Astrocyte (in vitro differentiated cells and primary cell): Measurements from ENCODE around the gene HIRA.
"Not testable (repeated sequence)": the region's sequence is repeated elsewhere in the genome, so short reads cannot be mapped to it uniquely, and the experiment has no call there.

Experiments
- EZH2 ChIP-seq: IDR thresholded peaks from 2 replicates; pipeline ENCODE4 v1.6.1; 2012; ENCODE audit warnings: mild to moderate bottlenecking, low read length, inconsistent platforms; ENCODE audit not compliant: insufficient read depth
- TF ChIP-seq, protein P1 (sequence below): IDR thresholded peaks from 2 replicates; pipeline ENCODE4 v1.5.1; 2011; ENCODE audit warnings: low read depth, mild to moderate bottlenecking, inconsistent platforms, low read length, moderate library complexity; ENCODE audit not compliant: insufficient read depth

DNA sequence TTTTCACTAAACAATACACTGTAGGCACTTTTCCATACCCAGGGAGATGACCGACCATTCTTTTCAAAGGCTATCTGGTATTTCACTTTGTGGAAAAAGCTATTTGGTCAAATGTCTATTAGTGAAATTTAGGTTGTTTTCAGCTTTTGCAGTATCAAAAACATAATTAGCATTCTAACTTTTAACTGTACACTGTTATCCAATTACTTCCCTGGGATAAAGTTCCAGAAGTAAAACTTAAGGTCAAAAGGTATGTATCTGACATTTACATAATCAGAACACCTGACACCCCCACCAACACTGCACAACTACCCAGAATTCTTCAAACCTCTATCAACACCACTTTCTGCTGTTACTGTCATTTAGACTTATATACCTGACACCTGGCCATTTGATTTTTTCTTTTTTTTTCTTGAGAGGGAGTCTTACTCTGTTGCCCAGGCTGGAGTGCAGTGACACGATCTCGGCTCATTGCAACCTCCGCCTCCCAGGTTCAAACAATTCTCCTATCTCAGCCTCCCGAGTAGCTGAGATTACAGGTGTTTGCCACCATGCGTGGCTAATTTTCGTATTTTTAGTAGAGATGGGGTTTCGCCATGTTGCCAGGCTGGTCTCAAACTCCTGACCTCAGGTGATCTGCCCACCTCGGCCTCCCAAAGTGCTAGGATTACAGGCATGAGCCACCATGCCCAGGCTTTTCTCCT, 13.9 kb upstream of the HIRA start:
- TF ChIP-seq, protein P1, sequence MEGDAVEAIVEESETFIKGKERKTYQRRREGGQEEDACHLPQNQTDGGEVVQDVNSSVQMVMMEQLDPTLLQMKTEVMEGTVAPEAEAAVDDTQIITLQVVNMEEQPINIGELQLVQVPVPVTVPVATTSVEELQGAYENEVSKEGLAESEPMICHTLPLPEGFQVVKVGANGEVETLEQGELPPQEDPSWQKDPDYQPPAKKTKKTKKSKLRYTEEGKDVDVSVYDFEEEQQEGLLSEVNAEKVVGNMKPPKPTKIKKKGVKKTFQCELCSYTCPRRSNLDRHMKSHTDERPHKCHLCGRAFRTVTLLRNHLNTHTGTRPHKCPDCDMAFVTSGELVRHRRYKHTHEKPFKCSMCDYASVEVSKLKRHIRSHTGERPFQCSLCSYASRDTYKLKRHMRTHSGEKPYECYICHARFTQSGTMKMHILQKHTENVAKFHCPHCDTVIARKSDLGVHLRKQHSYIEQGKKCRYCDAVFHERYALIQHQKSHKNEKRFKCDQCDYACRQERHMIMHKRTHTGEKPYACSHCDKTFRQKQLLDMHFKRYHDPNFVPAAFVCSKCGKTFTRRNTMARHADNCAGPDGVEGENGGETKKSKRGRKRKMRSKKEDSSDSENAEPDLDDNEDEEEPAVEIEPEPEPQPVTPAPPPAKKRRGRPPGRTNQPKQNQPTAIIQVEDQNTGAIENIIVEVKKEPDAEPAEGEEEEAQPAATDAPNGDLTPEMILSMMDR, result not testable (repeated sequence)
- not testable (repeated sequence) for TF ChIP-seq EZH2
